Measurements from ENCODE around the gene PPA2. TPM values are rescaled to one million over a fixed set of nuclear protein-coding genes. Genes with fewer than 3 reads are reported as not detected.

The PPA2 gene
- total RNA-seq, 4 donors from 2014 or later, result 85.4 to 170 (median 113) TPM

GRCh38 chr4:105483840-105484239 lies 10.0 kb upstream of the PPA2 start:
- no peaks in the 10 kb centered on the region for H3K4me1 ChIP-seq
- H3K27ac ChIP-seq, result no peak overlapping the region
- 83% methylated on average over 3 of the region's 3 CpGs for WGBS
- no peaks in the 10 kb centered on the region for H3K27me3 ChIP-seq
- TF ChIP-seq POLR2AphosphoS5 (IDR thresholded peaks at IDR 0.05), result no peak
- TF ChIP-seq EP300 (IDR thresholded peaks at IDR 0.05), result no peak
- no peak for TF ChIP-seq CTCF (IDR thresholded peaks at IDR 0.05)
- TF ChIP-seq POLR2A (IDR thresholded peaks at IDR 0.05), result no peak
- no peak for DNase-seq (ENCODE audit: low spot score in 2 of 2)
- no peak overlapping the region for H3K4me3 ChIP-seq
- H3K9me3 ChIP-seq, result no peaks in the 10 kb centered on the region
- no peaks in the 10 kb centered on the region for H3K36me3 ChIP-seq

- peaks cover 37% of the 10 kb centered on the region for H3K4me1 ChIP-seq
- no peak for TF ChIP-seq EP300 (IDR thresholded peaks at IDR 0.05)
- peak; percentile 50 to 95 for TF ChIP-seq CTCF (IDR thresholded peaks at IDR 0.05)
- no peak for TF ChIP-seq POLR2AphosphoS5 (IDR thresholded peaks at IDR 0.05)
- no peak for TF ChIP-seq POLR2A (IDR thresholded peaks at IDR 0.05)
- H3K9me3 ChIP-seq, result no peaks in the 10 kb centered on the region
- peak overlapping the region; percentile 97 for H3K27ac ChIP-seq
- no peaks in the 10 kb centered on the region for H3K27me3 ChIP-seq
- peak overlapping the region; percentile 82 for H3K4me3 ChIP-seq
- 8% methylated on average over 23 of the region's 23 CpGs for WGBS
- peak; percentile 90 to 92 for DNase-seq (ENCODE audit: low spot score in 2 of 2)
- no peaks in the 10 kb centered on the region for H3K36me3 ChIP-seq
These were observed 247 bp upstream of the PPA2 start for GRCh38 chr4:105474099-105474518.

DNA sequence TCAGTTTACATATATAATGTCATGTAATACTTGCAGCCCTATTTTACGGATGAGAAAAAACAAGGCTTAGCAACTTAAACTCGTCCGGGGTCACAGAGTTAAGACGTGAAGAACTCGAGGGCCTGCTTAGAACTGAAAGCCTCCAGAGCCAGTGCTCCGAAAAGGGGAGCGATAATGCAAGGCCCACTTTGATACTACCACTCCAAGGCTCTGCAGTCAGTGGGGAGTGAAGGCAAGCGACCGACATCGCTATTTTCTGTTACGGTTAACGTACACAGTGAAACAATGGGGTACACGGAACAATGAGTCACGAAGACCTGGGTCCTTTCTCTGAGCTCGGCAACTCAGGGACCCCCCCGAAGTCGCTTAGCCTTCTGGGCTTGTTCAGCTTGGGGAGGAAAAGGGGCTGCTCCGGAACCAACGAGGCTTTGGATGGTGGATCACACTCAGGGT lies 965 bp downstream of the PPA2 start:
- DNase-seq (ENCODE audit: low spot score in 2 of 2), result no peak
- Histone ChIP-seq H3K4me1 (peaks cover 39% of the 10 kb centered on the region), H3K4me3 (peak overlapping the region; percentile 82), H3K27ac (peak overlapping the region; percentile 97), H3K36me3 (no peaks in the 10 kb centered on the region), H3K9me3 (no peaks in the 10 kb centered on the region), H3K27me3 (no peaks in the 10 kb centered on the region)
- WGBS, result 5% methylated on average over 19 of the region's 19 CpGs
- TF ChIP-seq CTCF (IDR thresholded peaks at IDR 0.05) (no peak), EP300 (IDR thresholded peaks at IDR 0.05) (no peak), POLR2AphosphoS5 (IDR thresholded peaks at IDR 0.05) (no peak), POLR2A (IDR thresholded peaks at IDR 0.05) (no peak)

DNA sequence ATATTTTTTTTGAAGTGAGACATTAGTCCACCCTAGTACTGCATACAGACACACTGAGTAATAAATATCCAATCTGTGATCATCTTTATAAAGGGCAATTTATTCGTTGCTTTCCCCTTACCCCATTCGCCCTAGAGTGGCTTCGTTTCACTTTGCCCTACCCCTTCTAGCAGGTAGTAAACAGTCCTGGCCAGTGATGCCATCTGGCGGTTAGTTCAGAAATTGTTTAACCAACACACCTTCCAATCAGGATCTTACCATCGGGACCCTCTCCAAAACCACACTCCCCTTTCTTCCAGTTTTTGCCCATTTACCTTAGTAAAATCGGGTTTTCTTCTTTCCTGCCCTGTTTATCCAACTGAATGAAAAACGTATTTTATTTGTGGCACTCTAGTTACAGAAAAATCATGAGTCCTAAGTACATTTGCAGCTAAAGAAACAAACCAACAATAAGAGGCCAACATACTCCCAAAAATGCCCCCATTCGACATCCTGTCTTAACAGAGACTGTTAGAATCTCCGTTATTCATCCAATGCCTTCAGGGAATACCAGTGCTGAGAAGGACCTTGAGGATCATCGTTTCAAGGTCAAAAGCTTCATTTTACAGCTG lies 2.2 kb downstream of the PPA2 start:
- DNase-seq (ENCODE audit: low spot score in 2 of 2), result peak; percentile 75 to 82
- H3K36me3 ChIP-seq, result peaks cover 4% of the 10 kb centered on the region
- peak overlapping the region; percentile 82 for H3K4me3 ChIP-seq
- peak overlapping the region; percentile 97 for H3K27ac ChIP-seq
- WGBS, result 13% methylated on average over 10 of the region's 10 CpGs
- H3K9me3 ChIP-seq, result no peaks in the 10 kb centered on the region
- peaks cover 39% of the 10 kb centered on the region for H3K4me1 ChIP-seq
- TF ChIP-seq EP300 (IDR thresholded peaks at IDR 0.05) (no peak), POLR2A (IDR thresholded peaks at IDR 0.05) (no peak), CTCF (IDR thresholded peaks at IDR 0.05) (peak; percentile 16 to 47), POLR2AphosphoS5 (IDR thresholded peaks at IDR 0.05) (no peak)
- H3K27me3 ChIP-seq, result no peaks in the 10 kb centered on the region

DNA sequence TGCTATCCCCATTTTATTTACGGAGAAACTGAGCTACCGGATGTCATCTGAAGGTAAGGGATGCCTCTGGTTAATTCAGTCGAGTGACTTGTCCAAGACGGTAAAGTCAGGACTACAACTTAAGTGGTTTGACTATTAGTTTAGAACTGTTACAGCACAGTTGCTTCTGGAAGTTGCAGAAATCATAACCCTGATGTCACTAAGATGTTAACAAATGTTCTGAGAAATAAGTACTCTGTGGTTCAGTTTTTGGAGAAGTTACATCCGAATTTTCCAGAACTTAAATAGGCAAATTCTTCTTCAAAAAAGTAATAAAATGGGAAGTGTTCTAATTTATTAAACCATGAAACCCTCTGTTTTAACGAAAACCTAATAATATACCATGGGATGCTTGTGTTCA lies 3.1 kb downstream of the PPA2 start:
- Histone ChIP-seq H3K27ac (no peak overlapping the region), H3K4me3 (no peak overlapping the region), H3K27me3 (no peaks in the 10 kb centered on the region), H3K4me1 (peaks cover 39% of the 10 kb centered on the region), H3K9me3 (no peaks in the 10 kb centered on the region), H3K36me3 (peaks cover 8% of the 10 kb centered on the region)
- TF ChIP-seq POLR2A (IDR thresholded peaks at IDR 0.05), result no peak
- no peak for TF ChIP-seq CTCF (IDR thresholded peaks at IDR 0.05)
- no peak for TF ChIP-seq EP300 (IDR thresholded peaks at IDR 0.05)
- no peak for TF ChIP-seq POLR2AphosphoS5 (IDR thresholded peaks at IDR 0.05)
- no peak for DNase-seq (ENCODE audit: low spot score in 2 of 2)
- WGBS, result 90% methylated on average over 6 of the region's 6 CpGs

All from suprapubic skin (tissue), 4 donors.